HEK293 (cell line): ENCODE measurements around the gene ALG3.

Experiments used
- CTCF ChIA-PET: fragments of 350-600 bp; formaldehyde crosslinking; extraction: SDS; loops from one replicate; lab custom pipeline; 2021; ENCODE audit warnings: antibody characterized with exemption; lab: Yijun Ruan, JAX
- POLR2A ChIA-PET: fragments of 300-600 bp; formaldehyde crosslinking; extraction: SDS; loops from one replicate; lab custom pipeline; 2020; ENCODE audit warnings: antibody characterized with exemption, inconsistent platforms; lab: Yijun Ruan, JAX
- H3K27ac ChIP-seq: fragments of 200-500 bp; sonication (Bioruptor generic); 2 replicates; pipeline ENCODE4 v1.5.1; 2014; ENCODE audit warnings: low read depth, low read length, control low read depth, inconsistent platforms; ENCODE audit errors: extremely low read depth
- H3K36me3 ChIP-seq, 2 experiments: fragments of 200-500 bp in 1 of 2; sonication (Bioruptor generic) in 1 of 2; 1 replicate in 1 of 2; 2 replicates in 1 of 2; pipeline ENCODE4 v1.5.1; 2014 to 2017; ENCODE audit warnings: inconsistent platforms in 2 of 2, low read length in 2 of 2; ENCODE audit not compliant: control insufficient read depth in 2 of 2, insufficient read depth in 1 of 2
- H3K4me1 ChIP-seq: fragments of 200-500 bp; sonication (Bioruptor generic); 2 replicates; pipeline ENCODE4 v1.5.1; 2014; ENCODE audit warnings: mild to moderate bottlenecking, low read length, inconsistent platforms; ENCODE audit not compliant: control insufficient read depth, insufficient read depth
- H3K4me3 ChIP-seq: 2 replicates; pipeline ENCODE4 v1.5.1; 2011; ENCODE audit warnings: low read depth, mild to moderate bottlenecking, control low read depth, low read length, moderate library complexity
- H3K9me3 ChIP-seq: fragments of 200-500 bp; sonication (Bioruptor generic); 2 replicates; pipeline ENCODE4 v1.5.1; 2014; ENCODE audit warnings: low read depth, low read length, inconsistent platforms; ENCODE audit not compliant: control insufficient read depth, insufficient read depth
- CTCF ChIP-seq: fragments of 450-650 bp; formaldehyde crosslinking; IDR thresholded peaks from 2 replicates; pipeline ENCODE4 v1.5.1; 2016; ENCODE audit warnings: missing biosample characterization, missing genetic modification characterization
- FEZF1 ChIP-seq: fragments of 450-650 bp; formaldehyde crosslinking; IDR thresholded peaks from 2 replicates; pipeline ENCODE4 v1.5.1; 2016; ENCODE audit warnings: missing biosample characterization, missing genetic modification characterization
- HOXC10 ChIP-seq: sonication (generic); formaldehyde crosslinking; IDR thresholded peaks from 2 replicates; pipeline ENCODE4 v1.8.1; 2023; ENCODE audit warnings: mild to moderate bottlenecking, missing genetic modification reagents
- KLF7 ChIP-seq: fragments of 450-650 bp; formaldehyde crosslinking; IDR thresholded peaks from 2 replicates; pipeline ENCODE4 v1.5.1; 2016; ENCODE audit warnings: missing biosample characterization, missing genetic modification characterization, borderline replicate concordance
- SETDB1 ChIP-seq: IDR thresholded peaks from one replicate; pipeline ENCODE4 v1.6.1; 2017; ENCODE audit warnings: mild to moderate bottlenecking, low read length, moderate library complexity, mixed read lengths; ENCODE audit not compliant: insufficient read length
- TRIM28 ChIP-seq: IDR thresholded peaks from 2 replicates; pipeline ENCODE4 v1.6.1; 2011; ENCODE audit warnings: low read length, control low read depth, borderline replicate concordance
- ZBTB8A ChIP-seq: fragments of 450-650 bp; formaldehyde crosslinking; IDR thresholded peaks from 2 replicates; pipeline ENCODE4 v1.5.1; 2016; ENCODE audit warnings: missing biosample characterization, missing genetic modification characterization
- ZFP69B ChIP-seq: fragments of 450-650 bp; formaldehyde crosslinking; IDR thresholded peaks from 2 replicates; pipeline ENCODE4 v1.5.1; 2016; ENCODE audit warnings: missing biosample characterization, missing genetic modification characterization
- ZNF132 ChIP-seq: fragments of 450-650 bp; formaldehyde crosslinking; IDR thresholded peaks from 2 replicates; pipeline ENCODE4 v1.5.1; 2017; ENCODE audit warnings: missing biosample characterization, missing genetic modification characterization, borderline replicate concordance
- ZNF155 ChIP-seq: fragments of 450-650 bp; formaldehyde crosslinking; IDR thresholded peaks from 2 replicates; pipeline ENCODE4 v1.5.1; 2016; ENCODE audit warnings: missing biosample characterization, missing genetic modification characterization
- ZNF24 ChIP-seq: fragments of 450-650 bp; formaldehyde crosslinking; IDR thresholded peaks from 2 replicates; pipeline ENCODE4 v1.5.1; 2016; ENCODE audit warnings: missing biosample characterization, missing genetic modification characterization
- ZNF248 ChIP-seq: fragments of 450-650 bp; formaldehyde crosslinking; IDR thresholded peaks from 2 replicates; pipeline ENCODE4 v1.5.1; 2017; ENCODE audit warnings: missing biosample characterization, missing genetic modification characterization
- ZNF274 ChIP-seq, 2 experiments: fragments of 200-500 bp in 1 of 2; fragments of 450-650 bp in 1 of 2; sonication (Bioruptor generic) in 1 of 2; formaldehyde crosslinking in 1 of 2; IDR thresholded peaks; 2 replicates each; pipeline versions ENCODE4 v1.5.1 to v1.6.1; 2014 to 2016; ENCODE audit warnings: borderline replicate concordance in 1 of 2, inconsistent platforms in 1 of 2, low read length in 1 of 2, missing biosample characterization in 1 of 2, missing genetic modification characterization in 1 of 2
- ZNF394 ChIP-seq: fragments of 450-650 bp; formaldehyde crosslinking; IDR thresholded peaks from 2 replicates; pipeline ENCODE4 v1.5.1; 2016; ENCODE audit warnings: missing biosample characterization, missing genetic modification characterization, mild to moderate bottlenecking, moderate library complexity, borderline replicate concordance
- ZNF404 ChIP-seq: fragments of 450-650 bp; formaldehyde crosslinking; IDR thresholded peaks from 2 replicates; pipeline ENCODE4 v1.5.1; 2017; ENCODE audit warnings: missing biosample characterization, missing genetic modification characterization
- ZNF426 ChIP-seq: fragments of 450-650 bp; formaldehyde crosslinking; IDR thresholded peaks from 2 replicates; pipeline ENCODE4 v1.5.1; 2017; ENCODE audit warnings: missing biosample characterization, missing genetic modification characterization, mild to moderate bottlenecking, inconsistent platforms, moderate library complexity
- ZNF549 ChIP-seq: fragments of 450-650 bp; IDR thresholded peaks from 2 replicates; pipeline ENCODE4 v1.5.1; 2018; ENCODE audit warnings: missing biosample characterization, missing genetic modification characterization, mild to moderate bottlenecking, inconsistent platforms, moderate library complexity
- ZNF600 ChIP-seq: fragments of 450-650 bp; formaldehyde crosslinking; IDR thresholded peaks from 2 replicates; pipeline ENCODE4 v1.5.1; 2016; ENCODE audit warnings: missing biosample characterization, missing genetic modification characterization
- ZNF629 ChIP-seq: fragments of 450-650 bp; formaldehyde crosslinking; IDR thresholded peaks from 2 replicates; pipeline ENCODE4 v1.5.1; 2017; ENCODE audit warnings: missing biosample characterization, missing genetic modification characterization
- ZNF791 ChIP-seq: fragments of 450-650 bp; formaldehyde crosslinking; IDR thresholded peaks from 2 replicates; pipeline ENCODE4 v1.5.1; 2016; ENCODE audit warnings: missing biosample characterization, missing genetic modification characterization
- ZSCAN18 ChIP-seq: fragments of 450-650 bp; formaldehyde crosslinking; IDR thresholded peaks from 2 replicates; pipeline ENCODE4 v1.5.1; 2016; ENCODE audit warnings: missing biosample characterization, missing genetic modification characterization
- TF ChIP-seq, protein P1 (sequence below): fragments of 450-650 bp; formaldehyde crosslinking; IDR thresholded peaks from 2 replicates; pipeline ENCODE4 v1.5.1; 2016; ENCODE audit warnings: missing biosample characterization, missing genetic modification characterization, borderline replicate concordance
- TF ChIP-seq, protein P2 (sequence below): fragments of 450-650 bp; formaldehyde crosslinking; IDR thresholded peaks from 2 replicates; pipeline ENCODE4 v1.5.1; 2016; ENCODE audit warnings: missing biosample characterization, missing genetic modification characterization
- TF ChIP-seq, protein P3 (sequence below): fragments of 450-650 bp; formaldehyde crosslinking; IDR thresholded peaks from 2 replicates; pipeline ENCODE4 v1.5.1; 2017; ENCODE audit warnings: missing biosample characterization, missing genetic modification characterization
- TF ChIP-seq, protein P4 (sequence below): fragments of 450-650 bp; formaldehyde crosslinking; IDR thresholded peaks from 2 replicates; pipeline ENCODE4 v1.5.1; 2016; ENCODE audit warnings: missing biosample characterization, missing genetic modification characterization
- TF ChIP-seq, protein P5 (sequence below): sonication (generic); formaldehyde crosslinking; IDR thresholded peaks from 2 replicates; pipeline ENCODE4 v1.8.1; 2022; ENCODE audit warnings: mild to moderate bottlenecking, moderate library complexity, missing genetic modification reagents

The ALG3 gene

DNA sequence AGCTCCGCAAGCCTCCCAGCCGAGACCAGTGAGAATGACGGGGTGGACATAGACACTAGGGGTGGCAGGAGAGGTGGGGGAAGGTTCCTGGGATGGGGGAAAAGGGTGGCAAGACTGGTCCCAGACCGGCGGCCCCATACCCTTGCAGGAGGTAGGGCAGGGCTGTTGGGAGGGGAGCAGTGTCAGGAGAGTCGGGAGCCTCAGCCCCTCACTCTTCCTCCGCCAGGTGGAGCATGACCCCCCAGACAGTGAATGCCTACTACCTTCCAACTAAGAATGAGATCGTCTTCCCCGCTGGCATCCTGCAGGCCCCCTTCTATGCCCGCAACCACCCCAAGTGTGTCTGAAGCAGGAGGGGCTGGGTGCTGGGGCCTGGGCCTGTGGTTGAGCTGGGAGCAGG lies 41.6 kb upstream of the ALG3 start (continued):
- TF ChIP-seq ZSCAN18 (no peak), KLF7 (tag by site-specific recombination) (no peak), ZBTB8A (tag by site-specific recombination) (no peak), ZNF394 (tag by site-specific recombination) (no peak), ZNF404 (tag by site-specific recombination) (no peak), HOXC10 (CRISPR knock-in tag) (no peak), ZFP69B (tag by site-specific recombination) (no peak), ZNF791 (no peak), ZNF426 (no peak), ZNF274 (IDR thresholded peaks at IDR 0.05; ENCODE audit: low read length) (no peak), ZNF274 (tag by site-specific recombination; IDR thresholded peaks at IDR 0.05; ENCODE audit: borderline replicate concordance) (no peak)
- TF ChIP-seq, protein P1, sequence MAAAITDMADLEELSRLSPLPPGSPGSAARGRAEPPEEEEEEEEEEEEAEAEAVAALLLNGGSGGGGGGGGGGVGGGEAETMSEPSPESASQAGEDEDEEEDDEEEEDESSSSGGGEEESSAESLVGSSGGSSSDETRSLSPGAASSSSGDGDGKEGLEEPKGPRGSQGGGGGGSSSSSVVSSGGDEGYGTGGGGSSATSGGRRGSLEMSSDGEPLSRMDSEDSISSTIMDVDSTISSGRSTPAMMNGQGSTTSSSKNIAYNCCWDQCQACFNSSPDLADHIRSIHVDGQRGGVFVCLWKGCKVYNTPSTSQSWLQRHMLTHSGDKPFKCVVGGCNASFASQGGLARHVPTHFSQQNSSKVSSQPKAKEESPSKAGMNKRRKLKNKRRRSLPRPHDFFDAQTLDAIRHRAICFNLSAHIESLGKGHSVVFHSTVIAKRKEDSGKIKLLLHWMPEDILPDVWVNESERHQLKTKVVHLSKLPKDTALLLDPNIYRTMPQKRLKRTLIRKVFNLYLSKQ (tag by site-specific recombination) = no peak
- TF ChIP-seq, protein P2, sequence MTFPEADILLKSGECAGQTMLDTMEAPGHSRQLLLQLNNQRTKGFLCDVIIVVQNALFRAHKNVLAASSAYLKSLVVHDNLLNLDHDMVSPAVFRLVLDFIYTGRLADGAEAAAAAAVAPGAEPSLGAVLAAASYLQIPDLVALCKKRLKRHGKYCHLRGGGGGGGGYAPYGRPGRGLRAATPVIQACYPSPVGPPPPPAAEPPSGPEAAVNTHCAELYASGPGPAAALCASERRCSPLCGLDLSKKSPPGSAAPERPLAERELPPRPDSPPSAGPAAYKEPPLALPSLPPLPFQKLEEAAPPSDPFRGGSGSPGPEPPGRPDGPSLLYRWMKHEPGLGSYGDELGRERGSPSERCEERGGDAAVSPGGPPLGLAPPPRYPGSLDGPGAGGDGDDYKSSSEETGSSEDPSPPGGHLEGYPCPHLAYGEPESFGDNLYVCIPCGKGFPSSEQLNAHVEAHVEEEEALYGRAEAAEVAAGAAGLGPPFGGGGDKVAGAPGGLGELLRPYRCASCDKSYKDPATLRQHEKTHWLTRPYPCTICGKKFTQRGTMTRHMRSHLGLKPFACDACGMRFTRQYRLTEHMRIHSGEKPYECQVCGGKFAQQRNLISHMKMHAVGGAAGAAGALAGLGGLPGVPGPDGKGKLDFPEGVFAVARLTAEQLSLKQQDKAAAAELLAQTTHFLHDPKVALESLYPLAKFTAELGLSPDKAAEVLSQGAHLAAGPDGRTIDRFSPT (tag by site-specific recombination) = no peak

DNA sequence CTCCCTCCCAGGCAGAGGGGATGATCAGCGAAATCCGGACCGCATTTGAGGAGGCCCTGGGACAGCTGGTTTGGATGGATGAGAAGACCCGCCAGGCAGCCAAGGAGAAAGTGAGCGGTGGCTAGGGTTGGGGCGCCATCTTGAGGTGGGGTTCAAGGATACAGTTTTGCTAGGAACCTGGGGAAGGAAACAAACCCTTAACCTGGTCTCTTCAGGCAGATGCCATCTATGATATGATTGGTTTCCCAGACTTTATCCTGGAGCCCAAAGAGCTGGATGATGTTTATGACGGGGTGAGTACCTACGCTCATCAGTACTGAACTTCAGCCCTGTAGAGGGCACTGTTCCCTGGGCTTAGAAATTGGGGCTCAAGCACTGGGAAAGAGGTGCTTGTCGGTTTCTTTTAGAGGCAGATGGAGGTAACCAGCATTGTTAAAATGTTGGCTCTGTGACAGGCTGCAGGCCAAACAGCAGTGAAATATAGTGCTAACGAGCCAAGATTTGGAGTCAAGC lies 40.7 kb upstream of the ALG3 start:
- Histone ChIP-seq H3K36me3 (no peaks in the 10 kb centered on the region), H3K27ac (no peak overlapping the region), H3K4me1 (no peaks in the 10 kb centered on the region), H3K4me3 (no peak overlapping the region), H3K9me3 (no peaks in the 10 kb centered on the region)
- ChIA-PET CTCF (interaction anchor here (0.6 to 2.8 kb wide), 14 partner anchors 8 to 397 kb away, joined by 3 to 15 read pairs (median 4); partner anchors contain the start of gene EEF1AKMT4), POLR2A (no interaction called here)
- TF ChIP-seq ZNF24 = no peak
- TF ChIP-seq, protein P3, sequence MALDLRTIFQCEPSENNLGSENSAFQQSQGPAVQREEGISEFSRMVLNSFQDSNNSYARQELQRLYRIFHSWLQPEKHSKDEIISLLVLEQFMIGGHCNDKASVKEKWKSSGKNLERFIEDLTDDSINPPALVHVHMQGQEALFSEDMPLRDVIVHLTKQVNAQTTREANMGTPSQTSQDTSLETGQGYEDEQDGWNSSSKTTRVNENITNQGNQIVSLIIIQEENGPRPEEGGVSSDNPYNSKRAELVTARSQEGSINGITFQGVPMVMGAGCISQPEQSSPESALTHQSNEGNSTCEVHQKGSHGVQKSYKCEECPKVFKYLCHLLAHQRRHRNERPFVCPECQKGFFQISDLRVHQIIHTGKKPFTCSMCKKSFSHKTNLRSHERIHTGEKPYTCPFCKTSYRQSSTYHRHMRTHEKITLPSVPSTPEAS (tag by site-specific recombination) = no peak
- TF ChIP-seq FEZF1 = no peak
- no peak for TF ChIP-seq ZNF629 (tag by site-specific recombination)
- TF ChIP-seq, protein P4, sequence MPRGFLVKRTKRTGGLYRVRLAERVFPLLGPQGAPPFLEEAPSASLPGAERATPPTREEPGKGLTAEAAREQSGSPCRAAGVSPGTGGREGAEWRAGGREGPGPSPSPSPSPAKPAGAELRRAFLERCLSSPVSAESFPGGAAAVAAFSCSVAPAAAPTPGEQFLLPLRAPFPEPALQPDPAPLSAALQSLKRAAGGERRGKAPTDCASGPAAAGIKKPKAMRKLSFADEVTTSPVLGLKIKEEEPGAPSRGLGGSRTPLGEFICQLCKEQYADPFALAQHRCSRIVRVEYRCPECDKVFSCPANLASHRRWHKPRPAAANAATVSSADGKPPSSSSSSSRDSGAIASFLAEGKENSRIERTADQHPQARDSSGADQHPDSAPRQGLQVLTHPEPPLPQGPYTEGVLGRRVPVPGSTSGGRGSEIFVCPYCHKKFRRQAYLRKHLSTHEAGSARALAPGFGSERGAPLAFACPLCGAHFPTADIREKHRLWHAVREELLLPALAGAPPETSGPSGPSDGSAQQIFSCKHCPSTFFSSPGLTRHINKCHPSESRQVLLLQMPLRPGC (tag by site-specific recombination) = no peak
- TF ChIP-seq, protein P5, sequence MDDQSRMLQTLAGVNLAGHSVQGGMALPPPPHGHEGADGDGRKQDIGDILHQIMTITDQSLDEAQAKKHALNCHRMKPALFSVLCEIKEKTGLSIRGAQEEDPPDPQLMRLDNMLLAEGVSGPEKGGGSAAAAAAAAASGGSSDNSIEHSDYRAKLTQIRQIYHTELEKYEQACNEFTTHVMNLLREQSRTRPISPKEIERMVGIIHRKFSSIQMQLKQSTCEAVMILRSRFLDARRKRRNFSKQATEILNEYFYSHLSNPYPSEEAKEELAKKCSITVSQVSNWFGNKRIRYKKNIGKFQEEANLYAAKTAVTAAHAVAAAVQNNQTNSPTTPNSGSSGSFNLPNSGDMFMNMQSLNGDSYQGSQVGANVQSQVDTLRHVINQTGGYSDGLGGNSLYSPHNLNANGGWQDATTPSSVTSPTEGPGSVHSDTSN = no peak
- peak; percentile 78; the same call in 1 of the 2 replicates for TF ChIP-seq TRIM28
- TF ChIP-seq ZNF132 (tag by site-specific recombination) = no peak
- no peak for TF ChIP-seq ZNF549 (tag by site-specific recombination)
- TF ChIP-seq ZNF248 (tag by site-specific recombination) = no peak
- no peak for TF ChIP-seq SETDB1
- TF ChIP-seq ZNF600 = peak; percentile 40; the same call in 1 of the 2 replicates
- no peak for TF ChIP-seq ZNF155
- TF ChIP-seq CTCF = peak; percentile 83
